Lung (tissue), 12 donors: Measurements from ENCODE around the gene PCGF5. TPM values are rescaled to one million over a fixed set of nuclear protein-coding genes. Genes with fewer than 3 reads are reported as not detected.

Experiments used
- ATAC-seq: fragments of 200-7000 bp; cut with Tn5 transposase; one replicate; pipeline ENCODE4 v1.9.1; 2020; ENCODE audit warnings: moderate number of reproducible peaks; ENCODE audit not compliant: insufficient read depth, low FRiP score
- DNase-seq, 3 donors: peaks; one replicate each; pipeline ENCODE4 v3.0.0-alpha.2; 2013 to 2017
- H3K27ac ChIP-seq, 2 donors: one replicate each; pipeline ENCODE4 v1.5.1; 2013; ENCODE audit warnings: mild to moderate bottlenecking in 2 of 2, moderate library complexity in 2 of 2, control low read depth in 1 of 2, inconsistent platforms in 1 of 2, low read depth in 1 of 2, low read length in 1 of 2
- H3K27me3 ChIP-seq, 3 donors: one replicate each; pipeline ENCODE4 v1.5.1; 2013; ENCODE audit warnings: low read length in 2 of 3; ENCODE audit not compliant: control insufficient read depth in 3 of 3, insufficient read depth in 3 of 3
- H3K36me3 ChIP-seq, 4 donors: one replicate each; pipeline ENCODE4 v1.5.1; 2013; ENCODE audit warnings: low read length in 4 of 4, mild to moderate bottlenecking in 1 of 4, moderate library complexity in 1 of 4; ENCODE audit not compliant: control insufficient read depth in 4 of 4, insufficient read depth in 4 of 4
- H3K4me1 ChIP-seq, 5 donors: one replicate each; pipeline ENCODE4 v1.5.1; 2013; ENCODE audit warnings: low read length in 5 of 5, mild to moderate bottlenecking in 2 of 5, moderate library complexity in 1 of 5; ENCODE audit not compliant: control insufficient read depth in 5 of 5, insufficient read depth in 5 of 5
- H3K4me3 ChIP-seq: one replicate; pipeline ENCODE4 v1.5.1; 2013; ENCODE audit warnings: mild to moderate bottlenecking, control low read depth, moderate library complexity
- H3K9ac ChIP-seq, 2 donors: one replicate each; pipeline ENCODE4 v1.5.1; 2013; ENCODE audit warnings: low read length in 2 of 2, control low read depth in 1 of 2; ENCODE audit not compliant: insufficient read depth in 1 of 2
- H3K9me3 ChIP-seq, 4 donors: one replicate each; pipeline ENCODE4 v1.5.1; 2013; ENCODE audit warnings: low read length in 3 of 4, mild to moderate bottlenecking in 1 of 4, moderate library complexity in 1 of 4; ENCODE audit not compliant: control insufficient read depth in 4 of 4, insufficient read depth in 3 of 4
- WGBS, 2 donors: extraction: QIAGEN DNeasy Blood & Tissue Kit; methylation state at CpG; one replicate each; pipeline ENCODE4 v1.1.7; 2013; 5-methylcytosine and 5-hydroxymethylcytosine counted together
- polyA plus RNA-seq, 2 donors: library from polyadenylated mRNA; stranded (reverse); fragments of 200-250 nt; gene quantifications; one replicate each; pipeline ENCODE4 v1.2.1, GENCODE V29; 2013
- total RNA-seq, 2 donors: library from RNA; depleted of rRNA in 1 of 2; stranded (reverse); fragments of >200 nt in 1 of 2; gene quantifications; one replicate each; pipeline ENCODE4 v1.2.1, GENCODE V29; 2014 to 2021
- TF ChIP-seq, protein P1 (sequence below): IDR thresholded peaks from 2 replicates; pipeline ENCODE4 v1.5.1; 2012; ENCODE audit warnings: mild to moderate bottlenecking; ENCODE audit errors: control extremely low read depth, extremely low read depth
- donor health status: control.
- donor health status: control.
- donor health status: Bipolar disorder and iron deficiency.
- donor health status: healthy.
- donor health status: DM: yes; HTN: yes; CAD: no.

PCGF5 gene
- total and polyA plus RNA-seq, 4 donors = 27.2 to 36.9 (median 32.6) TPM

GRCh38 chr10:91287912-91288311, 67.4 kb downstream of the PCGF5 start:
- H3K9ac ChIP-seq = no peak overlapping the region
- no peak overlapping the region for H3K4me3 ChIP-seq
- DNase-seq = no peak
- H3K27me3 ChIP-seq = no peaks in the 10 kb centered on the region
- H3K9me3 ChIP-seq = no peaks in the 10 kb centered on the region
- H3K36me3 ChIP-seq = peaks cover 0 to 3% (median 1%) of the 10 kb centered on the region in 4 donors
- TF ChIP-seq, protein P1, sequence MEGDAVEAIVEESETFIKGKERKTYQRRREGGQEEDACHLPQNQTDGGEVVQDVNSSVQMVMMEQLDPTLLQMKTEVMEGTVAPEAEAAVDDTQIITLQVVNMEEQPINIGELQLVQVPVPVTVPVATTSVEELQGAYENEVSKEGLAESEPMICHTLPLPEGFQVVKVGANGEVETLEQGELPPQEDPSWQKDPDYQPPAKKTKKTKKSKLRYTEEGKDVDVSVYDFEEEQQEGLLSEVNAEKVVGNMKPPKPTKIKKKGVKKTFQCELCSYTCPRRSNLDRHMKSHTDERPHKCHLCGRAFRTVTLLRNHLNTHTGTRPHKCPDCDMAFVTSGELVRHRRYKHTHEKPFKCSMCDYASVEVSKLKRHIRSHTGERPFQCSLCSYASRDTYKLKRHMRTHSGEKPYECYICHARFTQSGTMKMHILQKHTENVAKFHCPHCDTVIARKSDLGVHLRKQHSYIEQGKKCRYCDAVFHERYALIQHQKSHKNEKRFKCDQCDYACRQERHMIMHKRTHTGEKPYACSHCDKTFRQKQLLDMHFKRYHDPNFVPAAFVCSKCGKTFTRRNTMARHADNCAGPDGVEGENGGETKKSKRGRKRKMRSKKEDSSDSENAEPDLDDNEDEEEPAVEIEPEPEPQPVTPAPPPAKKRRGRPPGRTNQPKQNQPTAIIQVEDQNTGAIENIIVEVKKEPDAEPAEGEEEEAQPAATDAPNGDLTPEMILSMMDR = no peak
- peaks cover 0 to 15% (median 0%) of the 10 kb centered on the region in 5 donors for H3K4me1 ChIP-seq
- H3K27ac ChIP-seq = no peak overlapping the region
- WGBS, 2 donors = 91 to 99% methylated on average over 4 of the region's 4 CpGs
- ATAC-seq = no peak

- Histone ChIP-seq H3K9me3 (no peaks in the 10 kb centered on the region), H3K4me3 (no peak overlapping the region), H3K27me3 (no peaks in the 10 kb centered on the region), H3K4me1 (peaks cover 0 to 15% (median 0%) of the 10 kb centered on the region in 5 donors), H3K9ac (no peak overlapping the region), H3K36me3 (peaks cover 0 to 3% (median 1%) of the 10 kb centered on the region in 4 donors), H3K27ac (no peak overlapping the region)
- DNase-seq (peak in 2 of 3 donors; percentile 14 to 43), ATAC-seq (no peak)
- 89 to 91% methylated on average over 1 of the region's 1 CpG for WGBS, 2 donors
- TF ChIP-seq, protein P1 = no peak
These were observed 68.8 kb downstream of the PCGF5 start for GRCh38 chr10:91289305-91289704.

DNA sequence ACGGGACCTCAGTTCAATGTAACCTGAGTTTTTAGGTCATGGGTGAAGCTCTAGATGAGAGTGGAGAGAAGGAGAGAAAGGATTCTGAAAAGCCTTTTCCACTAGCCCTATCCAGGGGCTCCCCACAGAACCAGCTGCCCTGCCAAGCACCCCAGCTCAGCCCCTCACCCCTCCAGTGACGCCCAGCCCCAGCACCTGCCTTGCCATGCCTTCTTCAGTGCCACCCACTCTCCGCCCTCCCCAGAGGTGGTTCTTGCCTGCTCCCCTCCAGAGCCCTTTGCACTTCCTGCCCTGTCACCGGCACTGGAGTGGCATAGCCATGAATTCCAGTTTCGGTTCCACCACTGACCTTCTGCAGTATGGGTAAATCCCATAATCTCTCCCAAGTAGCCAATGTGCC, 70.1 kb downstream of the PCGF5 start:
- Histone ChIP-seq H3K9ac (no peak overlapping the region), H3K27me3 (no peaks in the 10 kb centered on the region), H3K4me3 (no peak overlapping the region), H3K36me3 (no peaks in the 10 kb centered on the region), H3K27ac (no peak overlapping the region), H3K4me1 (peaks cover 0 to 15% (median 0%) of the 10 kb centered on the region in 5 donors), H3K9me3 (no peaks in the 10 kb centered on the region)
- TF ChIP-seq, protein P1 = no peak
- WGBS, 2 donors = 84 to 94% methylated on average over 5 of the region's 5 CpGs
- DNase-seq = no peak
- no peak for ATAC-seq

- ATAC-seq = no peak
- Histone ChIP-seq H3K4me3 (no peak overlapping the region), H3K9ac (no peak overlapping the region), H3K36me3 (no peaks in the 10 kb centered on the region), H3K27me3 (no peaks in the 10 kb centered on the region), H3K4me1 (peaks cover 0 to 8% (median 0%) of the 10 kb centered on the region in 5 donors), H3K9me3 (no peaks in the 10 kb centered on the region), H3K27ac (no peak overlapping the region)
- DNase-seq = no peak
- TF ChIP-seq, protein P1 = no peak
- 73 to 76% methylated on average over 3 of the region's 3 CpGs for WGBS, 2 donors
These were observed 73.9 kb downstream of the PCGF5 start for GRCh38 chr10:91294134-91294906.
